ENCODE data around the gene NOXO1. TPM values are rescaled to one million over a fixed set of nuclear protein-coding genes. Genes with fewer than 3 reads are reported as not detected.

The NOXO1 gene
- total and polyA plus RNA-seq, 10 of the 15 experiments (the other 5 are each of a cell fraction or from before 2014, with no cell fraction given): 0.09 to 0.76 (median 0.26) TPM; not detected in 4

- TF ChIP-seq FOXK2 (IDR thresholded peaks at IDR 0.05): no peak
- TF ChIP-seq SMARCA5 (IDR thresholded peaks at IDR 0.05): peak; percentile 90; the same call in 1 of the 2 replicates
- no peak for TF ChIP-seq RCOR1 (conservative IDR thresholded peaks at IDR 0.05; ENCODE audit: low read depth, low read length)
- peak; percentile 85 for TF ChIP-seq POLR2AphosphoS5 (IDR thresholded peaks at IDR 0.05; ENCODE audit: low read length)
- no peak for TF ChIP-seq NFYA (IDR thresholded peaks at IDR 0.05; ENCODE audit: borderline replicate concordance, low read depth, low read length)
- no peak for TF ChIP-seq KDM1A (IDR thresholded peaks at IDR 0.05; ENCODE audit: borderline replicate concordance)
- TF ChIP-seq SPI1 (IDR thresholded peaks at IDR 0.05; ENCODE audit: borderline replicate concordance, insufficient read depth, low read depth, low read length): no peak
- TF ChIP-seq TBL1XR1 (IDR thresholded peaks at IDR 0.05; ENCODE audit: low read depth, low read length): peak; percentile 66; the same call in 1 of the 2 replicates
- no peak for TF ChIP-seq E4F1 (IDR thresholded peaks at IDR 0.05; ENCODE audit: borderline replicate concordance, partially characterized antibody)
- TF ChIP-seq EP300 (IDR thresholded peaks at IDR 0.05; ENCODE audit: borderline replicate concordance in 1 of 2, control insufficient read depth in 1 of 2, low read depth in 2 of 2, low read length in 2 of 2): no peak
- TF ChIP-seq ZNF217 (IDR thresholded peaks at IDR 0.05): no peak
- TF ChIP-seq SREBF2 (IDR thresholded peaks at IDR 0.05; ENCODE audit: low read length): no peak
- peak; percentile 54; the same call in 1 of the 2 replicates for TF ChIP-seq TAF1 (IDR thresholded peaks at IDR 0.05; ENCODE audit: borderline replicate concordance, low read depth, low read length)
- TF ChIP-seq MEF2B (IDR thresholded peaks at IDR 0.05; ENCODE audit: partially characterized antibody, poor library complexity, severe bottlenecking): no peak
- TF ChIP-seq PBX3 (IDR thresholded peaks at IDR 0.05; ENCODE audit: insufficient replicate concordance, low read depth, low read length): no peak
- no peak for TF ChIP-seq USF1 (IDR thresholded peaks at IDR 0.05; ENCODE audit: borderline replicate concordance, extremely low read length, insufficient read depth, low read depth, low read length)
- TF ChIP-seq ZNF687 (IDR thresholded peaks at IDR 0.05): peak; percentile 61
- no peak for TF ChIP-seq EZH2 (IDR thresholded peaks at IDR 0.05; ENCODE audit: borderline replicate concordance, control insufficient read depth, low read depth, low read length)
- 0 out of 2 replicates have a peak, but pooled peaks have one; percentile 20 for TF ChIP-seq ZSCAN29 (IDR thresholded peaks at IDR 0.05)
- TF ChIP-seq CBX5 (IDR thresholded peaks at IDR 0.05; ENCODE audit: low read depth): no peak
- no peak for TF ChIP-seq MTA3 (IDR thresholded peaks at IDR 0.05; ENCODE audit: borderline replicate concordance, low read length)
Observed at GRCh38 chr16:1959269-1960039, 21.8 kb downstream of the NOXO1 start, which contains the start of gene NDUFB10 (continued).

All from GM12878 (cell line).